GM12864 (cell line): ENCODE data around the gene TEX2.
"Not testable (repeated sequence)": the region's sequence is repeated elsewhere in the genome, so short reads cannot be mapped to it uniquely, and the experiment has no call there.

Source experiments
- DNase-seq: peaks from one replicate; pipeline ENCODE4 v3.0.0-alpha.2; 2011; ENCODE audit warnings: low read depth
- H3K4me3 ChIP-seq: 2 replicates; pipeline ENCODE4 v1.5.1; 2011; ENCODE audit warnings: mild to moderate bottlenecking, low read depth, low read length, control low read depth
- TF ChIP-seq, protein P1 (sequence below): IDR thresholded peaks from 2 replicates; pipeline ENCODE4 v1.5.1; 2011; ENCODE audit warnings: low read depth, mild to moderate bottlenecking, moderate library complexity, low read length, control low read depth, inconsistent platforms; ENCODE audit errors: missing control alignments

Gene TEX2

DNA sequence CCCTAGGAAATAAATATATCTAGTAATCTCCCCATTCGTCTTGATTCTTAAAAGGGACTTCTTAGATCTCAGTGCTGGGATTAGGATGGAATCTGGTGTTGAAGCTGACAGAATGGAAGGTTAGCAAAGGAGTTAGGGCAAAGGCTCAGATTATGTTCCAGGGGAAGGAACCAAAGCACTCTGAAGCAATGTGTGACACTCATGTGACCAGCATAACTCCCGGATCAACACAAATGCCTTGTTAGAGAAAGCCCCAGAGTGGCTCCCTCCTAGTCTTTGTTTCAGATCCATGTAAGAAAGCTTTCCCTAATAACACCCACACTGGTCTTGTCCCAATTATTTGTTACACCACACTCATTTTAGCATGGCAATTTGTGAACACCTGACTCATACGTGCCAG, 70.5 kb downstream of the TEX2 start:
- TF ChIP-seq, protein P1, sequence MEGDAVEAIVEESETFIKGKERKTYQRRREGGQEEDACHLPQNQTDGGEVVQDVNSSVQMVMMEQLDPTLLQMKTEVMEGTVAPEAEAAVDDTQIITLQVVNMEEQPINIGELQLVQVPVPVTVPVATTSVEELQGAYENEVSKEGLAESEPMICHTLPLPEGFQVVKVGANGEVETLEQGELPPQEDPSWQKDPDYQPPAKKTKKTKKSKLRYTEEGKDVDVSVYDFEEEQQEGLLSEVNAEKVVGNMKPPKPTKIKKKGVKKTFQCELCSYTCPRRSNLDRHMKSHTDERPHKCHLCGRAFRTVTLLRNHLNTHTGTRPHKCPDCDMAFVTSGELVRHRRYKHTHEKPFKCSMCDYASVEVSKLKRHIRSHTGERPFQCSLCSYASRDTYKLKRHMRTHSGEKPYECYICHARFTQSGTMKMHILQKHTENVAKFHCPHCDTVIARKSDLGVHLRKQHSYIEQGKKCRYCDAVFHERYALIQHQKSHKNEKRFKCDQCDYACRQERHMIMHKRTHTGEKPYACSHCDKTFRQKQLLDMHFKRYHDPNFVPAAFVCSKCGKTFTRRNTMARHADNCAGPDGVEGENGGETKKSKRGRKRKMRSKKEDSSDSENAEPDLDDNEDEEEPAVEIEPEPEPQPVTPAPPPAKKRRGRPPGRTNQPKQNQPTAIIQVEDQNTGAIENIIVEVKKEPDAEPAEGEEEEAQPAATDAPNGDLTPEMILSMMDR: no peak
- no peak for DNase-seq
- no peak overlapping the region for H3K4me3 ChIP-seq

DNA sequence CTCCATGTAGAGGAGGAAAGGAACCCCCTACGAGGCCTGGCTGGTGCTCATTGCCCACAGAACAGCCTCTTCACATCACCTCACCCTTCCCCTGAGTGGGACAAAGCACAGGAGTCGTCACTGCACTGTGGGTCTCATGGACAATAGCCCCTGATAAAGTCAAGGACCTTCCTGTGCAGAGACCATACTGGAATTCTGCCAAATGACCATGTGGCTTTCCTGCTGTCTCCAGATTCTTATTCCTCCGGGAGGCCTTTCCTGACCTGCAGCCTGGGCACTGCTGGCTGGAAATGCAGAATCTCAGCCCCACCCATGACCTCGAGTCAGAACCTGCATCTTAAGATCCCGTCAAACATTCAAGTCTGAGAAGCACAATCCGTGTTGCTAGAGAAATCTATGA, 72.6 kb downstream of the TEX2 start:
- H3K4me3 ChIP-seq: no peak overlapping the region
- DNase-seq: no peak
- TF ChIP-seq, protein P1: no peak

DNA sequence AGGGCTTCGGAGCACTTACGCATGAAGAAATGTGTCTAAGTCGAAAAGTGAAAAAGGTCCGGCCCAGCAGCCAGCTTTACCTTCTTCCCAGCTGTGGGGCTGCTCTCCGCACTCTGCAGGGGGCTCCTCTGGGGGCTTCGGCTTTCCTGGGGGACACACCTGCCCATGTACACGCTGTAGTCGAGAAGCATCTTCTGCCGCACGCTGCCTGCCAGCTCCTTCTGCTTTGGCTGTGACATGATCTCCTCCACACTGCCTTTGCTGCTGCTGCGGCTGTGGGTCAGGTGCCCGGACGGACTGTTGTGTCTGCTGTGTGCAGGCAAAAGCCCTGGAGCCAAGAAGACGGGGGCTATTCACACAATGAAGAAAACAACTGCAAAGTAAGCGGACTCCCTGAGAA, 75.0 kb downstream of the TEX2 start:
- H3K4me3 ChIP-seq: no peak overlapping the region
- DNase-seq: no peak
- TF ChIP-seq, protein P1: no peak

DNA sequence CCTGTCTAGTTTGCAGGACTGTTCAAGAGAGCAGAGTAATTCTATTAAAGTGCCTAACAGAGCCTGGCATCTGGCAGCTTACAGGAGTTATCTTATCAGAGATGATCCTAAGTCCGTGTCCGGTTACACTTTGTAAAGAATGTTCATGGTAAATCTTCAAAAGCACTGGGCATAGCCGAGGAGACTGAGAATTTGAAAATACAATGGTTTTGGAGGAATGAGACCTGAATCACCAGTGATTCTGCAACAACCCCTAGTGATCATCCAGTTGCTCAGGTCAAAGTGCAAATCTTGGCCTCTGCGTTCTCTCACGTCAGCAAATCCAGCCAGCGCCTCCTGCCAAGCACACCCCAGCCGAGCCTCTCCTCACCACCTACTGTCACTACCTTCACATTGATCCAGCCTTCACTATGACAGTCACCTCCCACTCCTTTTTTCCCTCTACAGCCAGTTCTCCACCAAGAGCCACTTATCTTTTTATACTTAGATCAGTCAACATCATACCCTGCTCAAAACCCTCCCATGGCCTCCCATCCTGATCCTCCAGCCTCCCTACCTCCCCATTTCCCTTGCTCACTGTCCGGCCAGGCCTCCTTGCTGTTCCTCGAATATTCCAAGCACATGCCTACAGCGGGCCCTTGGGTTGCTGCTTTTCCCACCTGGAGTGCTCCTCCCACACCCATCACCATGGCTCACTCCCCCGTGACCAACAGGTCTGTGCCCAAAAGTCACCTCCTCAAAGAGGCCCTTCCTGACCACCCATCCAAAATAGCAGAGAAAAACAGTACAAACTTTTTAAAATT, 75.8 kb downstream of the TEX2 start:
- TF ChIP-seq, protein P1: no peak
- no peak for DNase-seq

DNA sequence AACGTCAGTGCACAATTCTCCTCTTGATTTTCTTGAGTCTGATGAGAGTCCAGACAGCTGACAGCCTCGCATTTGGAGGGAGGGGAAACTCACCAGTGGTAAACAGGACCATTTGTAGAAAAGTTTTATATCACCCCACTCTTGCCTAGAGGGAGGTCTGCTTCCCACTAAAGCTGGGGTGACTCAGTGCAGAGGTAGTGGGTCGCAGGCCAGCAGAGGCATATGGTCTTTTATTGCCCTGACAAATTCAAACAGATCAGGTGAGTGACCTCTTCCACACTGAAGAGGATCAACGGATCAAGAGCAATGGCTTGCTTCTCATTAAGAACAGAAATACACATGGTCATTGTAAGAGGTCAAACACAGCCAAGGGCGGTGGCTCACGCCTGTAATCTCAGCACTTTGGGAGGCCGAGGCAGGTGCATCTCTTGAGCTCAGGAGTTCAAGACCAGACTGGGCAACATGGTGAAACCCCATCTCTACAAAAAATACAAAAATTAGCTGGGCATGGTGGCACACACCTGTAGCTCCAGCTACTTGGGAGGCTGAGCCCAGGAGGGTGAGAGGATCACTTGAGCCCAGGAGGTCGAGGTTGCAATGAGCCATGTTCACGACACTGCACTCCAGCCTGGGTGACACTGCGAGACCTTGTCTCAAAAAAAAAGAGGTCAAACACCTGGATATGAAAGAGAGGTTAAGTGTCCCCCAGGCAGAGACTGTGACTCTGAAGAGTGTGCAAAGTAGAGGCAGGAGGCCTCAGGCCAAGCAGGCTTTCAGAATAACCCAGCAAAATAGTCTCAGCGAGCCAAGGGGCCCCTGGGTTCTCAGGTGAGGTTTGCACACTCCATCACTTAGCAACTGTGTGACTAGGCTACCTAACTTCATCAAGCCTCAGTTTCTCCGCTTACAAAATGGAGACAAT, 76.6 kb downstream of the TEX2 start:
- TF ChIP-seq, protein P1: no peak
- DNase-seq: no peak
- H3K4me3 ChIP-seq: no peak overlapping the region

More for the DNA sequence above, 75.8 kb downstream of the TEX2 start:
- no peak overlapping the region for H3K4me3 ChIP-seq

DNA sequence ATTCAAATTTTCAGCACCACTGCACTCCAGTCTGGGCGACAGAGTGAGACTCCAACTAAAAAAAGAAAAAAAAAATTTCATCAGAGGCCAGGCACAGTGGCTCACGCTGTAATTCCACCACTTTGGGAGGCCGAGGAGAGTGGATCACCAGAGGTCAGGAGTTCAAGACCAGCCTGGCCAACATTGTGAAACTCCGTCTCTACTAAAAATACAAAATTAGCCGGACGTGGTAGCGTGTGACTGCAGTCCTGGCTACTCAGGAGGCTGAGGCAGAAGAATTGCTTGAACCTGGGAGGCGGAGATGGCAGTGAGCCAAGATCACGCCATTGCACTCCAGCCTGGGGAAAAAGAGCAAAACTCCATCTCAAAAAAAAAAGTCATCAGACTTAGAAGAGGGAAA, 77.5 kb downstream of the TEX2 start:
- not testable (repeated sequence) for DNase-seq, H3K4me3 ChIP-seq

DNA sequence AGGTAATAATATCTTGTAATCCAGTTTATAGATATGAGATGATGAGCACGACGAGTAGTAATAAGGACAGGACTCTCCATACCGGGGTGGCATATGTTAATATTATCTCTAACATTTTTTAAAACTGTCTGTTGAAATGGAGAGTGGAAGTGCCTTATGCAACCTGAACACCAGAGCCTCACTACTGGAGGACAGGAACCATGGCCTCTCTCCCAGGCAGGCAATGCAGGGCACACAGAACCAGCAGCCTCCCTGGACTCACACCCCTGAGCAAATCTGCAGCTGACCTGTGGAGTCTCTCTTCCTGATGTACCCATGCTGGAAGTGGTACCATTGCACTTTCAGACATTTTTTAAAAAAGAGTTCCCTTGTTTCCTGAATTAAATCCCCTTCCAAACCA, 78.0 kb downstream of the TEX2 start:
- DNase-seq: no peak
- no peak overlapping the region for H3K4me3 ChIP-seq
- TF ChIP-seq, protein P1: no peak
